NT2/D1 (cell line): ENCODE measurements around the gene CRAT.

Experiments
- SUZ12 ChIP-seq: IDR thresholded peaks from 2 replicates; pipeline ENCODE4 v1.6.1; 2011; ENCODE audit not compliant: insufficient read length, insufficient read depth; ENCODE audit errors: extremely low read depth
- ZNF274 ChIP-seq: IDR thresholded peaks from 2 replicates; pipeline ENCODE4 v1.6.1; 2011; ENCODE audit warnings: mild to moderate bottlenecking, low read depth, low read length

DNA sequence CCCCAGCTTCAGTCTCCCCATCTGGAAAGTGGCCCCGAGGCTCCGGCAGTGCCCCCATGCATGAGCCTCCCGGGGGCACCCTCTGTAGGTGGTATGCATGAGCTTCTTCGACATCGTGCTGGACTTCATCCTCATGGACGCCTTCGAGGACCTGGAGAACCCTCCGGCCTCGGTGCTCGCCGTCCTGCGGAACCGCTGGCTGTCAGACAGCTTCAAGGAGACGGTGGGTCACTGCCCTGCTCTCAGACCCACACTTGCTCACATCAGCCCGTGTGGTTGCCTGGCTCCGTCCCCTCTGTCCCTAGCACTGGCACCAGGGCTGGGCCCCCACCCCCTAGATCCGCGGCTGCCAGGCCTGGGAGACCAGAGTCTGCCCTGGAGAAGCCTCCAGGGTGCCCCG is 42.5 kb downstream of the CRAT start:
- TF ChIP-seq ZNF274 = no peak
- no peak for TF ChIP-seq SUZ12
